Measurements from ENCODE around the gene CARD19.

CARD19 gene

DNA sequence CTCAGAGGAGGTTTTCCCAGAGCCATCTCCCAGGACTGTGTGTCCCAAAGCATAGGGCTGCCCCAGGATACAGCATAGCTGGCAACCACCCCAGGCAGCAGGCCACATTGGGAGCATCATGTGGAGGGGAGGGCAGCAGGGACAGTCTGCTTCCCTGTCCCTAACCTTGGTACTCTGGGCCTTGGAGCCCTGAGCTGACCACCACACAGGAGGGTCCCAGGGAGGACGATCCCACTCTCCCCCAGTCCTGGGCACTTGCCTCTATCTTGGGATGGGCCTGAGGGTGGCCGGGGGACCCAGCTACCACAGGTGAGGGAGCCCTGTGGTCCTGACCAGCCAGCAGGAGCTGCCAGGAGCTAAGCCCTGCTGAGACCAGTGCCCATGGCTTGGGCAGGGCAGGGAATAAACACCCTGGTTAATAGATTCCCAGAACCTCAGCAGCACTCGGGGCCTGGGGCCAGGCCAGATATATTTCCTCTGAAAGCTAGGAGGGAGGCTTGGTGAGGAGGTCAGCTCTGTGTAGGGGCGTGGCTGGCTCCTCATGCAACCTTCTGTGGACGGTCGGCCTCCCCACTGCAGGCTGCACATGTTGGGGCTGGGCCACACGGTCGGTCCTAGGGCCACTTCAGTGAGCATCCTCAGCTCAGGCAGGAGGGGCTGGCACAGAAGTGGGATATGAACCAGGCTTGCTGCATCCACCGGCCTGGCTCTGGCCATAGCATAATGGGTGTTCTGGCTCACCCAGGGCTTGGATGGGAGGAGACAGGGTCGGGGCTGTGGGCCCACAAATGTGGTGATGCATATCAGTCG is 33.9 kb downstream of the CARD19 start:
- no peak for TF ChIP-seq CTCF (IDR thresholded peaks at IDR 0.05; ENCODE audit: control extremely low read depth, extremely low read depth, low read depth, missing control alignments)
- CTCF ChIA-PET, result interaction anchor here (1.2 to 16.5 kb wide), 5 partner anchors 10 to 551 kb away, joined by 3 to 174 read pairs (median 6); no protein-coding TSS in a partner anchor
- DNase-seq (ENCODE audit: extremely low spot score), result no peak

DNA sequence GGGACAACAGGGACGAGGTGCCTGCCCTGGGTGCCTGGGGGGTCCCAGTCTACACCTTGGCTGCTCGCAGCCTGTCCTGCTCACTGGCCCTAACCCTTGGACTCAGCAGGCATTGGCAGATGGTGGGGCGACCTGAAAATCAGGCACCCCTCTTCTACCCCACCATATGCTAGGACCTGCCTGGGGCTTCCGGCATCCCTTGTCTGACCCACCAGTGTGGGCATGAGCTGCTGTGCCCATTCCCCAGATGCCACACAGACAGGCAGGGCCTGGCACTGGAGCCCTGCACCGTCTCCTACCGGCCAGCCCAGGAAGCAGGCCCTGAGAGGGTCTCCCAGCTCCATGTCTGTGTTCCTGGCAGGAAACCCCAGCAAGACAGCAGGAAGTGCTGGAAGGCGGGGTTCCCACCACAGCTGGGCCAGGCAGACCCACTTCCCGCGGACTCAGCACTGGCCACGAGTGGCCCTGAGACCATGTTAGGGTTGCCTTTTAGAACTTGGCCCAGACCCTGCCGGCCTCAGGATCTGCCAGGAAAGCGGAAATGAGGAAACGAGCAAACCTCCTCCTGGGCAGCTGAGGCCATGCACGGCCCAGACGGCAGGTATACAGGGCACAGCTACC is 35.0 kb downstream of the CARD19 start:
- no peak for DNase-seq (ENCODE audit: extremely low spot score)
- TF ChIP-seq CTCF (IDR thresholded peaks at IDR 0.05; ENCODE audit: control extremely low read depth, extremely low read depth, low read depth, missing control alignments), result no peak
- POLR2A ChIA-PET, result no interaction called here
- CTCF ChIA-PET, result interaction anchor here (1.2 to 16.5 kb wide), 3 partner anchors 11 to 550 kb away, joined by 3 to 174 read pairs (median 26); no protein-coding TSS in a partner anchor

More for the DNA sequence above, 33.9 kb downstream of the CARD19 start:
- POLR2A ChIA-PET, result interaction anchor here (1.3 kb wide), 1 partner anchor 10 kb away, joined by 3 read pairs; no protein-coding TSS in a partner anchor

- CTCF ChIA-PET, result interaction anchor here (16.5 kb wide), 1 partner anchor 24 kb away, joined by 174 read pairs; no protein-coding TSS in a partner anchor
Measured at GRCh38 chr9:93131599-93132286, 35.7 kb downstream of the CARD19 start.

GRCh38 chr9:93132287-93132927 is 36.4 kb downstream of the CARD19 start:
- no peak for TF ChIP-seq CTCF (IDR thresholded peaks at IDR 0.05; ENCODE audit: control extremely low read depth, extremely low read depth, low read depth, missing control alignments)
- POLR2A ChIA-PET, result no interaction called here
- CTCF ChIA-PET, result interaction anchor here (3.6 kb wide), 1 partner anchor 24 kb away, joined by 22 read pairs; no protein-coding TSS in a partner anchor
- no peak for DNase-seq (ENCODE audit: extremely low spot score)

More at GRCh38 chr9:93131599-93132286, 35.7 kb downstream of the CARD19 start:
- POLR2A ChIA-PET, result interaction anchor here (0.6 kb wide), 1 partner anchor 8 kb away, joined by 4 read pairs; no protein-coding TSS in a partner anchor
- no peak for TF ChIP-seq CTCF (IDR thresholded peaks at IDR 0.05; ENCODE audit: control extremely low read depth, extremely low read depth, low read depth, missing control alignments)
- no peak for DNase-seq (ENCODE audit: extremely low spot score)

- no peak for DNase-seq (ENCODE audit: extremely low spot score)
- TF ChIP-seq CTCF (IDR thresholded peaks at IDR 0.05; ENCODE audit: control extremely low read depth, extremely low read depth, low read depth, missing control alignments), result no peak
Measured at GRCh38 chr9:93132946-93133680, 37.1 kb downstream of the CARD19 start.

More at GRCh38 chr9:93132946-93133680, 37.1 kb downstream of the CARD19 start:
- CTCF ChIA-PET, result interaction anchor here (0.9 to 3.6 kb wide), 2 partner anchors 25 to 130 kb away, joined by 3 to 22 read pairs; no protein-coding TSS in a partner anchor
- POLR2A ChIA-PET, result interaction anchor here (1.0 to 1.2 kb wide), 2 partner anchors 13 to 15 kb away, joined by 4 read pairs; no protein-coding TSS in a partner anchor
